GM19193 (cell line): ENCODE data around the gene GUCY1A1.

Source experiments
- POLR2A ChIP-seq: IDR thresholded peaks from 4 replicates; pipeline ENCODE4 v1.6.1; 2011; ENCODE audit not compliant: insufficient read depth, insufficient read length; ENCODE audit errors: extremely low read depth

GUCY1A1 gene

GRCh38 chr4:155763551-155763950, 96.9 kb downstream of the GUCY1A1 start:
- TF ChIP-seq POLR2A: no peak

- TF ChIP-seq POLR2A: no peak
Measured at GRCh38 chr4:155765149-155765548, 98.5 kb downstream of the GUCY1A1 start.

- no peak for TF ChIP-seq POLR2A
Measured at GRCh38 chr4:155766622-155767021, 100.0 kb downstream of the GUCY1A1 start.

DNA sequence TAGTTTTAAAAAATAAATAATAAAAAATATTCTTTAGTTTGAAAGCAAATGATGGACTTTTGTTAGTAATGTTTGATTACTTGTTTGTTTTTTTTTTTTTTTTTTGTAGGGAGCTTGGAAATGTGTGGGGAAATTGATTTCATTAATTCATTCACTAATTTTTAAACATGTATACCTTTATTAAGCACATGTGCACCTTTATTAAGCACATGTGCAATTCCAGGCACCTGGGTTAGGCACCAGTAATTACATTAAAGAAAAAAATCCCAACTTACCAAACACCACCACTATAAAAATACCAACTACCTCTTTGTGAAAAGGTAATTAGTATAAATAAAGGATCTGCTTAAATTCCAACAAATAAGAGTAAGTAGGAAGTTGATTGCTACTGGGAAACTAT, 101.7 kb downstream of the GUCY1A1 start:
- no peak for TF ChIP-seq POLR2A

GRCh38 chr4:155769090-155769489, 102.4 kb downstream of the GUCY1A1 start:
- no peak for TF ChIP-seq POLR2A

DNA sequence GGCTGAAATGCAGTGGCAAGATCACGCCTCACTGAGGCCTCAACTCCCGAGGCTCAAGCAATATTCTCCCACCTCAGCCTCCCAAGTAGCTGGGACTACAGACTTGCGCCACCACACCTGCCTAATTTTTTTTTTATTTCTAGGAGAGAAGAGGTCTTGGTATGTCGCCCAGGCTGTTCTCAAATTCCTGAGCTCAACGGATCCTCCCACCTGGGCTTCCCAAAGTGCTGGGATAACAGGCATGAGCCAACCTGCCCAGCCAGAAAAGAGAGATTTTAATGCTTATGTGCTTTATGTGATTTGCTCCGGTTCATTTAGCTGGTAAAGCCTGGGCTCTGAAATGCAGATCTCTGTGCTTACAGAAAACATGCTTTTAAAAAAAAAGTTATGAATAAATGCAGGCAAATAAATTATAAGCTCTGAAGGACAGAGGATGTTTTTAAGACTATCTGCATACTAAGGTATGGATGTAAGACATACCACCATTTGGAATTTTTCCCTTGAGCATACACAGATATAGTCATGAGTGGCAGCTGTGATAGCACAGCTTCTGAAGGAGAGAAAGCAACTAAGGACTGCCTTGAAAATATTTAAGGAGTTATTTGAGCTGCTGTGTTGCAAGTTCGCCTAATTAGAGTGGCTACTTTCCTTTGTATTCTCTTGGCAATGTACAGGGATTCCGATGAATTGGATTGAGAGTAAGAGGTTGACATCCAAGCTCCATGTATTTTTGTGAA, 106.0 kb downstream of the GUCY1A1 start:
- TF ChIP-seq POLR2A: no peak

DNA sequence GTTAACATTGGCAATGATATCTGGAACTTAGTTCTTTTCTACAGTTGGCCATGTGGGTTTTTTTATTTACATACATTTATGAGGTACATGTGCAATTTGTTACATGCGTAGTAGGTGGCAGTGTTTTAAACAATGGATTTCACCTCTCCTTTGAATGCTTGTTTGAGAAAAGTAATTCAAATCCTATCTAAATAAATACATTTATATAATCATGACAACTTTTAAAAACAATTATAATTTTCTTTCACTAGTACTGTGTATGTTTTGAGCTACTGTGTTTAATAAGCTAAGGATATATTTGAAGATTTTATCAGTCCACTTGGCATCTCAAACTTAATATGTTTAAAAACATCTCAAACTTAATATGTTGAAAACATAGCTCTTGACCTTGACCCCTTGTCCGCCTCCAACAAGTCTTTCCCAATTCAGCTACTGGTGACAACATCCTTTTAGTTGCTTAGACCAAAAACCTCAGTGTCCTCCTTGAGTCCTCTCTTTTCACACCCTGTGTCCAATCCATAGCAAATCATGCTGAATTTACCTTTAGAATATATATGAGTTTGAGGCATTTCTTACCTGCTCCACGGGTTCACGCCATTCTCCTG, 106.7 kb downstream of the GUCY1A1 start:
- TF ChIP-seq POLR2A: no peak

- no peak for TF ChIP-seq POLR2A
Measured at GRCh38 chr4:155774033-155774432, 107.4 kb downstream of the GUCY1A1 start.

DNA sequence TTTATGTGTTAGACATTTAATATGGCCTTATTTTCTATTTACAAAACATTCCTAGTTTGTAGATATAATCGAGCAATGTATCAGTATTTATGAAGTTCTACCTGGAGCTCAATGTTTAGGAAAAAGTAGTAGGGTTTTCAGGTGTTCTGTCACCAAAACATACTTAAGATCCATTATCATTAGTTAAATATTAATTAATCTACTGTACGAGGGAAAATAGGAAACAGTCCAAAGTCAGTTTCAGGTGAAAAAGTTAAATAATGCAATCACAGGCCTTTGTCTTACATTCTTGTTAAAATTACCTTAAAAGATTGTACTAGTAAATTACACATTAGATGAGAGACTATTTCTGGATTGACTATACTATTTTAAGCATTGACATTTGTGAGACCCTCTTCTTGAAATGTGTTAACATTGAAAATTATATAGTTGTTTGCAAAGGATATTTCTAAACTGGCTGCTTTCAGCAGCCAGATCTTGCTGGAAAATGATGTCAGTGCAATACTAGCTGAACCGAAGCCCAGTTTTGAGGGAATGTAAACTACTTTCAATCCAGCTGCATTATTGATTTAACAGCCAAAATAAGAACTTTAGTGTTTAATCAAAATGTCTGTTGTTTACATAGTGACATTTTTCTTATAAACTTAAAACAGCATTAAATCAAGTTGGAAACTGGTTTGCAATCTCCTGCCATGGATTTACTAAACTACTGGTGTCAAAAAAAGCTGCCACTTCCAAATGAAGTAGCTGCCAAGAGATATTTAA, 111.5 kb downstream of the GUCY1A1 start:
- TF ChIP-seq POLR2A: no peak

DNA sequence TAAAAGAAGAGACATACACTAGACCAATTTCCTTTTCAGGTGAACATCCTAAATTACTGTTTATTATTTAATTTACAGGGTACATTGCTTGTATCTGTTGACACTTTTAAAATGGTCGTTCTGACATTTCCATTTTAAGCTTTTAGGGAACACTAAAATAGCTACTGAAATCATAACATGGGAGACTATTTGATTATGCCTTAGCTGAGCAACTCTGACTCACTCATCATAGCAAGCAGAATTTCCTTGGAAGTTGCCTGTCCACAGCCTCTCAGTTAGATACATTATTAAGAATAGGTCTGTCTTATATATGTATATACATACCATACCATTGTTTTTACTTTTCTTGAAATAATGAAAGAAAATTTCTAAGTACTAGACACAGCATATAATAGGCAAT, 114.1 kb downstream of the GUCY1A1 start:
- TF ChIP-seq POLR2A: no peak

- TF ChIP-seq POLR2A: no peak
Measured at GRCh38 chr4:155781249-155781831, 114.7 kb downstream of the GUCY1A1 start.
